Mononuclear cell (primary cell): ENCODE data around the gene SAXO1. TPM values are rescaled to one million over a fixed set of nuclear protein-coding genes. Genes with fewer than 3 reads are reported as not detected.
"Not testable (repeated sequence)": the region's sequence is repeated elsewhere in the genome, so short reads cannot be mapped to it uniquely, and the experiment has no call there.

Experiments
- H3K27me3 ChIP-seq: 2 replicates; pipeline ENCODE4 v1.6.0; 2011; ENCODE audit warnings: low read length, control low read depth; ENCODE audit not compliant: insufficient read depth
- H3K4me1 ChIP-seq: 2 replicates; pipeline ENCODE4 v1.5.1; 2011; ENCODE audit warnings: mild to moderate bottlenecking, low read length, control low read depth; ENCODE audit not compliant: insufficient read depth
- H3K4me3 ChIP-seq: 2 replicates; pipeline ENCODE4 v1.5.1; 2011; ENCODE audit warnings: mild to moderate bottlenecking, low read length, moderate library complexity
- H3K9me3 ChIP-seq: 2 replicates; pipeline ENCODE4 v1.5.1; 2011; ENCODE audit warnings: low read depth, mild to moderate bottlenecking, control low read depth, low read length
- total RNA-seq: library from RNA; depleted of rRNA; stranded (reverse); fragments of >200 nt; gene quantifications from one replicate; pipeline ENCODE4 v1.2.3, GENCODE V29; 2012

Gene SAXO1
- total RNA-seq, 1 donor: 0.10 TPM

DNA sequence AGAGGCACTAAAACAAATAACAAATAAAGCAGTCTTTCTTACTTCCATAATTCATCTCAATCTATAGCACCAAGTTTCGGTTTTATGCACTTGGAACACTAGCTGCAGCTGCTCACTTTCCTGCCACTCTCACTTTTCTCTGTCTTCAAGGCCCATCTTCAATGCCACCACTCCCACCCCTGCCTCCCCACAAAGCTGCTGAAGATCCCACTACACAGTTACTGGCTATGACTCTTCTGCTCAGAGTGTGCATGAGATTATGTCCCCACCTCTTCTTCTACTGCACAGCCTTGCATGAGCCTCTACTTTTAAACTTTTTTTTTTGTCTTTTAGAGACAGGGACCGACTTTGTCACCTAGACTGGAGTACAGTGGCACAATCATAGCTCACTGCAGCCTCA is 77.4 kb downstream of the SAXO1 start:
- Histone ChIP-seq H3K9me3 (no peaks in the 10 kb centered on the region), H3K4me3 (no peak overlapping the region), H3K27me3 (no peaks in the 10 kb centered on the region), H3K4me1 (no peaks in the 10 kb centered on the region)

DNA sequence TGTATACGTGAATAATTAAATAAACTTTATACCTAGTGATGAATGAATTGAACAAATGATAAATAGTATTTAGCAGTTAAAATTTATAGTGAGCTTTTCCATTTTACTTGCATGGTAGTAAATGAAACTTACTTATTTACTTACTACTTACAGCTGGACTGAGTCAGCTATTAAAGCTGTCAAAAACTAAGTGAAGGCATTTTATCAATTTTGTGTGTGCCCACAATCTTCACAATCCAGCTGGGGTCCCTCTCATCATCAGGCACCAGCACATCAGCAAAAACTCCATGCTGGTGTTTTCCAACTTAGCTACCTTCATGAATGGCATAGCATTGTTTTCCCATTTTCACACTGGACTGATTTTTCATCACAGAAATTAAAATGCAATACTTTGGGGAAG is 81.1 kb downstream of the SAXO1 start:
- H3K9me3 ChIP-seq: no peaks in the 10 kb centered on the region
- H3K4me1 ChIP-seq: no peaks in the 10 kb centered on the region
- H3K4me3 ChIP-seq: no peak overlapping the region
- H3K27me3 ChIP-seq: no peaks in the 10 kb centered on the region

DNA sequence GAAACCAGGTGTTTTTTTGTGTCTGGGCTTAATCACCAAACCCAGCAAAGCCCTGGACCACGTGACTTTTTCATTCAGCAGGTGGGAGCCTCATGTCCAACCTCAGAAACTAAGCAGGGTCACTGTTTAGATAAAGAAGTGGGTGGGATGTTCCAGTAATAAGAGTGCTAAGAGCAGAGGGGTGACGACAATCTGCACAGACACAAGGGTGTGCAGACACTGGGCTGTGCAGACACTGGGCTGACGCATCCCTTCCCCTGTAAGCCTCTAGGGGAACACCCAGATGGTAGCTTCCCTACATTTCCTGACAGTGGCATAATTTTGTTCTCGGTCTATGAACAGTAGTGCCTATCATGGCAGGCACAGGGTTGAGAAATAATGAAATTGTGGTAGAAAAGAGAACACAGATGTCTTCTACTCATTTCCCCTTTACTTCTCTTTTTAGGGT is 85.1 kb downstream of the SAXO1 start:
- no peaks in the 10 kb centered on the region for H3K4me1 ChIP-seq
- H3K9me3 ChIP-seq: no peaks in the 10 kb centered on the region
- H3K4me3 ChIP-seq: no peak overlapping the region
- no peaks in the 10 kb centered on the region for H3K27me3 ChIP-seq

DNA sequence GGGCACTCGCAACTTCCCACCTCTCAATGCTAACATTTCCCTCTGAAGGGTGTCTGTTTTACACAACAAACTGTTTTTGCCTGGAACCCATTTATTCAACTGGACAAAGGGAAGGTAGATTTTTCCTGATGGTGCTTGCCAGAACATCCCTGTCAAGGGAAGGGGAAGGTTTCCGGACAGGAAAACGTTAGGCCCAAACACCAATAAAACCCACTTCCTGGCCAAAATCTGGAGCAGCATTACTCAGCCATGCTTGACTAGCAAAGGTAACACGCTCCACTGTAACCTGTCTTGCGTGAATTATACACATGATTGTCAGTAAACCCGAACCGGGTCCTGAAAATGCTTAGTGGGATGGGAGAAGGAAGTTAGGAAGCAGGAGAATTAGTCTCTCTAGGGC is 90.2 kb downstream of the SAXO1 start:
- Histone ChIP-seq H3K4me3 (no peak overlapping the region), H3K9me3 (no peaks in the 10 kb centered on the region), H3K4me1 (no peaks in the 10 kb centered on the region), H3K27me3 (no peaks in the 10 kb centered on the region)

DNA sequence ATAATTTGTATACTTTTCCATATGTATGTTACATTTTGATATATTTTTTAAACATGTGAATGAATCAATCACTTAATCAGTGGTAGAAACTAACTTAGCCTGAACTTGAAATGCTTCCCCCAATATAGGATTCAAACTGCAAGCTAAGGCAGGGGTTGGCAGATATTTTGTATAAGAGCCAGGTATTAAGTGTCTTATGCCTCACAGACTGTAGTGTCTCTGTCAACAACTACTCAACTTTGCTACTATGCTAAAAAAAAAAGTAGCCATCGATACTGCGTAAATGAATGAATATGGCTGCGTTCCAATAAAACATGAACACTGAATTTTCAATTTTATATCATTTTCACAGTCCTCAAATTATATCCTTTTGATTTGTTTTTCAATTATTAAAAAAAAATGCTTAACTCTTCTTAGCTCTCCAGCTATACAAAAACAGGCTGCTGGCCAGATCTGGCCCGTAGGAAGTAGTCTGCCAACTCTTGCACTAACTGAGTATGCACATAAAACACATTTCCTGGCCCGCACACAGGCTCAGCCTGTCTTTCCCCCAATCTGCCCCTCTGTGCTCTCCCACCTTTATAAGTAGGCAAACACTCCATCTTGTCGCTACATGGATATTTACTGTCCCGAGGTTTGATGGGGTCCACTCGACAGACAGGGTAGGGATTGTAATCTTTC is 91.8 kb downstream of the SAXO1 start:
- no peak overlapping the region for H3K4me3 ChIP-seq
- H3K9me3 ChIP-seq: no peaks in the 10 kb centered on the region
- H3K27me3 ChIP-seq: no peaks in the 10 kb centered on the region
- no peaks in the 10 kb centered on the region for H3K4me1 ChIP-seq

DNA sequence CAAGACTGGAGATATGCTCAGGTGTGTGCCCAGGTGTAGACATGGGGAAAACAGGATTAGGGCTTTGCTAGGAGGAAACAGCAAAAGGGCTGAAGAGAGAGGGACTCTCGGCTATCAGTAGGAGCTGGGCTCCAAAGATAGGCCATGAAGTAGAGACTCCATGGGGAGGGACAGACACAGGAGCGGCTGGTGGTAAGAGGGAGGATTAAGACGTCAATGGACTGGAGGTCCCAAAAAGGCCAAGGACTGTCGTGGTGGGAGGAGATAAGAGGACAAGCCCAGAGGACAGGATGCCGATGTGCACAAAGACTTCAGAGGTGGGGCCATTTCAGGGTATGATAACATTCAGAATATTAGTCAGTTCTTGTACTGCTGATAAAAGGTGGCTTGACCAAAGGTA is 93.1 kb downstream of the SAXO1 start:
- Histone ChIP-seq H3K9me3 (no peaks in the 10 kb centered on the region), H3K4me1 (no peaks in the 10 kb centered on the region), H3K27me3 (no peaks in the 10 kb centered on the region), H3K4me3 (no peak overlapping the region)

DNA sequence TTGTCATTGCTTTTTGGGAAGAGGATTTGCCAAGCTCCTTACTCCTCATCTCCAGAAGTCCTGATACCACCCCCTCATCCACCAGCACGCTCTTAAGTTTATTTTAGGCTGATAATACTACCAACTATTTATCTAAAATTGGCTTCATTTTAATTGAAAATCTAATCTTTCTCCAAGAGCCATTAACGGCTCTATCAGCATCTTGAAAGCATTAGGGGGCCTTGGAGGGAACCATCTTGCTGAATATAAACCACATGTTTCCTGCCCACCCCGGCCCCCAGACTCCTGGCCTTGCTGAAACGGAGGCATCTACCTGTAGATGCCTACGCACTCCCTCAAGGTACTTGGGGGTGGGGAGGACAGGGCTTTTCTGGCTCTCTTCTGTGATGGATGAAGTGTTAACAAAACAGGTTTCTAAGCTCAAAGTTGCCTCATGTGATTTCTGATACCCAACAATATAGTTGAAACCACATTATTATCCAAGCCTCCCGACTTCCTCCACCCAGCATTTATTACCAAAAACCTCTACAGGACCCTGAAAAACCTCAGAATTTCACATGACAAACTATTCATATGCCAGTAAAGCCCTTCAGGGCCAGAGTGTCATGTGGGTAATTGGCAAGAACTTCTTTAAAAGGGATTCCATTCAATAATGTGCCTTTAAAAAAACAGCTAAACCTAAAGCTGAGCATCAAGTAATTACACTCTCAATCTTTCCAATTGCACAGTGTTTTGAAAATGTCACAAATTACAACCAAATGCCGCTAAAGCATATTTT is 96.7 kb downstream of the SAXO1 start:
- no peaks in the 10 kb centered on the region for H3K4me1 ChIP-seq
- H3K4me3 ChIP-seq: no peak overlapping the region
- H3K9me3 ChIP-seq: no peaks in the 10 kb centered on the region
- no peaks in the 10 kb centered on the region for H3K27me3 ChIP-seq

DNA sequence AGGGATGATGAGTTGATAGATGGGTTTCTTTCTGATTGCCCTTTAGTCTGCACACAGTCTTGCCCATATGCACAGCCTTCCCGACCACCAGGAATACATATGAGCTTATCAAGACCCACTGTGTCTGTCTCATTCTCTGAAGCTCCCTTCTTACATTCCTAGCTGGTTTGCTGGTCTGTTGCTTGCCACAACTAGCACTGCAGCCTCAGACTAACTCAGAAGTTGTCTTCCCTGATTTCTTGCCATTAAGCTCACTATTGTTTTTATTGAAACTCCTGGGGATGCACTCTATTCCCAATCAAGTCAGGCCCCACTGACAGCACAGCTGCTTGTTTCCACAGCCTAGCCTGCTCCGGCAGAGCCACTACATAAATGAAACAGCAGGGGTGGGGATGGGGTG is 97.5 kb downstream of the SAXO1 start:
- Histone ChIP-seq H3K4me3 (no peak overlapping the region), H3K4me1 (no peaks in the 10 kb centered on the region), H3K27me3 (no peaks in the 10 kb centered on the region), H3K9me3 (no peaks in the 10 kb centered on the region)

DNA sequence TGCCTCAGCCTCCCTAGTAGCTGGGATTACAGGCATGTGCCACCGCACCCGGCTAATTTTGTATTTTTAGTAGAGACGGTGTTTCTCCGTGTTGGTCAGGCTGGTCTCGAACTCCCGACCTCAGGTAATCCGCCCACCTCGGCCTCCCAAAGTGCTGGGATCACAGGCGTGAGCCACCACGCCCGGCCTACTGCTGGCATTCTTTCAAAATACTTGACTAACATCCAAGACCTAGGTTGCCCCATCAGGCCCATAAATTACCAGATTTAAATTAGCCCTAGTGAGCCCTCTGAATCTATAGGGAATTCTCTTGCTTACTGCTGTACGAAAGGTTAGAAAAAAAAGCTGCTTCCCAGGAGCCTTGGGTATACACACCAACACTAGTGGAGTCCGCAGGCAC is 102.4 kb downstream of the SAXO1 start:
- H3K4me3 ChIP-seq, H3K9me3 ChIP-seq, H3K27me3 ChIP-seq, H3K4me1 ChIP-seq: not testable (repeated sequence)

DNA sequence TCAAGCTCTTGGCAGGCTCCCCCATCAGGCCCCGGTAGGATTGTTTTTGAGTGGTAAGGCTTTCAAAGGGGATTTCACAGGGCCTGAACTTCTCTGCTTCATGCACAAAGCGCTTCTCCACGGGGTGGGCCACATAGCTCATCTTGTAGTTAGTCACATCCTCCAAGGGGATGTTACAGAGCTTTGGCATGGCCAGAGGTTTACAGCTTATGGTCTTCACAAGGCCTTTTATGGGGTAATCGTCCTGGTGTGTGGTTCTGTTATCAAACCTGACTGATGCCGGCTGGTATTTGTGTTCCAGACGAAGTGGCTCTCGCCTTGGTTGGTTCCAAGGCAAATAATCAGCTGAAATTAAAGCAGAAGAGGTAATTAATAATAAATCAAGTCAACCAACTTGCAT is 104.3 kb downstream of the SAXO1 start:
- no peak overlapping the region for H3K4me3 ChIP-seq
- no peaks in the 10 kb centered on the region for H3K4me1 ChIP-seq
- H3K9me3 ChIP-seq: no peaks in the 10 kb centered on the region
- H3K27me3 ChIP-seq: no peaks in the 10 kb centered on the region

DNA sequence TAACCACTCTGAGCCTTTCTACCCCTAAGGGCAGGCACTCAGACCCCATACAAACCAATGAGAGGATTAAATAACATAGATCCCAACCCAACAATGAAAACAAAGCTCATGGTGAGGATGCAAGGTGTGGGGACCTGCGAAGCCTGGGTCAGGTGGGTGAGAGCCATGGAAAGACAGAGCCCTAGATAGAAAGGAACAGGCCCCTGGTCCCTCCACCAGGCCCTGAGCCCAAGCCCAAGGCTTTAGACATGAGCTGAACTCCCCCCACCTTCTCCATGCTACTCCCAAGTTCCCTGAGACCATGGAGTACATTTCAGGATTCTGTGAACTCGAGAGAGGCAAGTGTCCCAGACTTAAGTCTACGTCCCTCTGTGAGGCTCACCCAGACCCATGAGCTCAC is 106.5 kb downstream of the SAXO1 start:
- Histone ChIP-seq H3K4me1 (no peaks in the 10 kb centered on the region), H3K9me3 (no peaks in the 10 kb centered on the region)

DNA sequence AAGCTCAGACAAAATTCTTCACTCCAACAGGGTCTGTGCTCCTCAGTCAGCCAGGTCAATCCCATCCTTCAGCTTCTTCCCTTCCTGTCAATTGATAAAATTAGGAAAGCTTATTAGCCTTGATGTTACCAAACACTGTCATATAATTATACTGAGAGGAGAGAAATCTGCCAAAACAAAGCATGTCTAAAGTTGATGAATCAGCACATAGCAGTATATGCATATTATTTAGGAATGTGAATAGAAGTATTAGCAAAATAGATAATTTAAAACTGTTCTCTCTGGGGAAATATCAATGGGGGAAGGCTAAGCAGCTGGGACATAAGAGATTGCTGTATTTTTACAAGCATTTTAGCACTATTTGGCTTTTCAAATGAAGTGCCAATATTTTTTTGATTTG is 107.1 kb downstream of the SAXO1 start:
- H3K4me1 ChIP-seq: no peaks in the 10 kb centered on the region
- H3K9me3 ChIP-seq: no peaks in the 10 kb centered on the region
- H3K4me3 ChIP-seq: no peak overlapping the region
- H3K27me3 ChIP-seq: no peaks in the 10 kb centered on the region

More for the DNA sequence above, 106.5 kb downstream of the SAXO1 start:
- Histone ChIP-seq H3K4me3 (no peak overlapping the region), H3K27me3 (no peaks in the 10 kb centered on the region)

DNA sequence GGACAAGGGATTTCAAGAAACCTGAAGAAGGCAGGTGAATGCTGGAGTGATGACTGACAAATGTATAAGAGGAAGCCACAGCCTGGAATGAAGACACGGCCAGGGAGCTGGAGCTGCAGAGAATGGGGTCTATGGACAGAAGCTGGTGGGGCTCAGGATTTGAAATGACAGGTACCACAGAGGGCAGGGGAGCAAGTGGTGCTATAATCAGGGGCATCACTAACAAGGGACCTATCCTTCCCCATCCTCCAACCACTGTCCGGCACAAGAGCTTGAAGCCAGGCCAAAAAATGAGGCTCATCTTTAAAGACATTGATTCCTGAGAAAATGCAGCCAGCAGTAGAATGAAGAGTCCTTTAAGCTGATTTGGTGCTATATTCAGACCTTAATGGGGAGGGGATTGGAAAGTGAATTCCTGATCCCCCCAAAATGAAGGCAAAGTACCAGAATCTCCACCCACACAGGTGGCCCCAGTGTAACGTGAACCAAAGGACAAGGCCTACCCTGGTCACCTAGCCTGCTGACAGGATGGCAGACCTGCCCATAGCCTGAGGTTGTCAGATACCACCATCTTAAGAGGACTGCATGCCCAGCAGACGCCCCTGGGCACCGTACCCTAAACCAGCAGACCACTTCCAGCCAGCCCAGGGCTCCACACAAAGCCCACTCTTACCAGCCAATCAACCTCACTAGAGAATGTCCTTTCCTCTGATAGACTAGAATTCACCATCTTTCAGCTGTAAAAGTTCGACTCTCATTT is 109.2 kb downstream of the SAXO1 start:
- no peak overlapping the region for H3K4me3 ChIP-seq
- H3K27me3 ChIP-seq: no peaks in the 10 kb centered on the region
- H3K9me3 ChIP-seq: no peaks in the 10 kb centered on the region
- H3K4me1 ChIP-seq: no peaks in the 10 kb centered on the region

DNA sequence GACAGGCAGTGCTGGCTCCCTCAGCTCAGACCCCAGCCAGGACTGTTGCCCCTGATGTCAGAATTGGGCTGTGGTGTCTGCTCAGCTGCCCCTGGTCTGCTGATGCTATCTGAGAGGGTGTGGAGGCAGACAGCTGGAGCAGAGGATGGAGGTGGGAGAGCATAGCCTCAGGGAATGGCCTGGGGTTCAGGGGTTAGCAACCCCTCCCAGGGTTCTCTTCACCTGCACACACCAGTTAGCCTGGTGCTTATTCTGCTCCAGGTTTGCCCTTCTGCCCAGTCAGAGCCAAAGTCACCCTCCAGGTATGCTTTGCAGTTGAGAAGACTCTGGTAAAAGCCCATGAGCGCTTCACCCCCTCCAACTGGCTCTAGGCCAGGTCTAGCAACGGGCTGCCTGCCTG is 109.8 kb downstream of the SAXO1 start:
- no peaks in the 10 kb centered on the region for H3K27me3 ChIP-seq
- H3K4me1 ChIP-seq: no peaks in the 10 kb centered on the region
- H3K4me3 ChIP-seq: no peak overlapping the region
- H3K9me3 ChIP-seq: no peaks in the 10 kb centered on the region

DNA sequence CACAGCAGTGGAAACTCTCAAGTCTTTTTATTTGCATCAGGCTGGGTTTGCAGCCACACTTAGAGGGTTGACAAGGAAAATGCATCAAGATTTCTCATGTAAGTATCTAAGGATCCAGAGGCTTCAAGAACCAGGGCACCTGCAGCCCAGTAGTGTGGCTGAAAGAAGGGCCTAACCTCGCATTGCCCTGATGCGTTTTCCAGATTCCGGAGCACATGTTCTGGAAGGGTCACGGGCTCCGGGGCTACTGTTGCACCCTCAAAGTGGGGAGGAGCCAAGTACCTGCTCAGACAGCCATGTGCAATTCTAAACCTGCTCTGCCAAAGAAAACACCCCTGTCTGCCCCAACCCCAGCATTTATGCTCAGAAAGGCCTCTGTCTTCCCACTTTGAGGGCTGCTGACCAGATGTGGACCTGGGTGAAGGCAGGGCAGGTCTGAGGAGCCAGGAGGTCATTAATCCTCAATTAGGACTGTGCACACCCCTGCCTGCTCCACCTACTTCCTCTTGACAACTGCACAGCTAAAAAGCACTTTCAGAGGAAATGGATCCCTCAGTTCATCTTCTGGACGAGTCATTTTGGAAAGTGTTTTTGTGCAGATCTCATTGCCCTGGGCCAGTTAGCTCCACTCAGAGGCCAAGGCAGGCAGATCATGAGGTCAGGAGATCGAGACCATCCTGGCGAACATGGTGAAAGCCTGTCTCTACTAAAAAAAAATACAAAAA is 110.7 kb downstream of the SAXO1 start:
- no peaks in the 10 kb centered on the region for H3K27me3 ChIP-seq
- no peaks in the 10 kb centered on the region for H3K9me3 ChIP-seq

More for the DNA sequence above, 110.7 kb downstream of the SAXO1 start:
- Histone ChIP-seq H3K4me3 (no peak overlapping the region), H3K4me1 (no peaks in the 10 kb centered on the region)
